ENCODE measurements around the gene XRCC5. TPM values are rescaled to one million over a fixed set of nuclear protein-coding genes. Genes with fewer than 3 reads are reported as not detected.
A peak's percentile ranks its signal among the peaks of the same experiment; 100 is the strongest.

Gene XRCC5
- total RNA-seq, 4 donors from 2014 or later = 61.2 to 320 (median 168) TPM

DNA sequence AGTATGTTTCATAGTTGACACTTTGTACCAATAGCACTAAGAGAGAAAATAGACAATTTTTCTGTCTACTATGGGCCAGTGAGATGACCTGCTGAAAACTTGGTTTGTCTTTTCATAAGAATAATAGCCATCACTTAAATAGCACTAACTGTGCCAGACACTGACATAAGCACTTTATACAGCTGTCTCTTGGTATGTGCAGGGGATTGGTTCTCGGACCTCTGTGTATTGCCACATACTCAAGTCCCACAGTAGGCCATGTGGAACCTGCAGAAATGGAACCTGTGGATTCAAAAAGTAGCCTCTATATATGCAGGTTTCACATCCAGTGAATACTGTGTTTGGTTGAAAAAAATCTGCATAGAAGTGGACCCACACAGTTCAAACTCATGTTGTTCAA, 126.7 kb downstream of the XRCC5 start:
- TF ChIP-seq POLR2A (IDR thresholded peaks at IDR 0.05) = no peak
- TF ChIP-seq, protein P1, sequence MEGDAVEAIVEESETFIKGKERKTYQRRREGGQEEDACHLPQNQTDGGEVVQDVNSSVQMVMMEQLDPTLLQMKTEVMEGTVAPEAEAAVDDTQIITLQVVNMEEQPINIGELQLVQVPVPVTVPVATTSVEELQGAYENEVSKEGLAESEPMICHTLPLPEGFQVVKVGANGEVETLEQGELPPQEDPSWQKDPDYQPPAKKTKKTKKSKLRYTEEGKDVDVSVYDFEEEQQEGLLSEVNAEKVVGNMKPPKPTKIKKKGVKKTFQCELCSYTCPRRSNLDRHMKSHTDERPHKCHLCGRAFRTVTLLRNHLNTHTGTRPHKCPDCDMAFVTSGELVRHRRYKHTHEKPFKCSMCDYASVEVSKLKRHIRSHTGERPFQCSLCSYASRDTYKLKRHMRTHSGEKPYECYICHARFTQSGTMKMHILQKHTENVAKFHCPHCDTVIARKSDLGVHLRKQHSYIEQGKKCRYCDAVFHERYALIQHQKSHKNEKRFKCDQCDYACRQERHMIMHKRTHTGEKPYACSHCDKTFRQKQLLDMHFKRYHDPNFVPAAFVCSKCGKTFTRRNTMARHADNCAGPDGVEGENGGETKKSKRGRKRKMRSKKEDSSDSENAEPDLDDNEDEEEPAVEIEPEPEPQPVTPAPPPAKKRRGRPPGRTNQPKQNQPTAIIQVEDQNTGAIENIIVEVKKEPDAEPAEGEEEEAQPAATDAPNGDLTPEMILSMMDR (IDR thresholded peaks at IDR 0.05) = no peak
- no peak overlapping the region for H3K27ac ChIP-seq
- H3K27me3 ChIP-seq = no peaks in the 10 kb centered on the region
- no peaks in the 10 kb centered on the region for H3K36me3 ChIP-seq
- intact Hi-C loops (cut with DNase I; ENCODE audit: low total_unique reads) = no loop called here
- H3K9me3 ChIP-seq = peaks cover 0 to 7% of the 10 kb centered on the region in 2 donors
- no peak for DNase-seq
- no peak overlapping the region for H3K4me3 ChIP-seq
- no peaks in the 10 kb centered on the region for H3K4me1 ChIP-seq

GRCh38 chr2:216236486-216236885, 127.3 kb downstream of the XRCC5 start:
- TF ChIP-seq, protein P1 (IDR thresholded peaks at IDR 0.05) = no peak
- no peak for TF ChIP-seq POLR2A (IDR thresholded peaks at IDR 0.05)

DNA sequence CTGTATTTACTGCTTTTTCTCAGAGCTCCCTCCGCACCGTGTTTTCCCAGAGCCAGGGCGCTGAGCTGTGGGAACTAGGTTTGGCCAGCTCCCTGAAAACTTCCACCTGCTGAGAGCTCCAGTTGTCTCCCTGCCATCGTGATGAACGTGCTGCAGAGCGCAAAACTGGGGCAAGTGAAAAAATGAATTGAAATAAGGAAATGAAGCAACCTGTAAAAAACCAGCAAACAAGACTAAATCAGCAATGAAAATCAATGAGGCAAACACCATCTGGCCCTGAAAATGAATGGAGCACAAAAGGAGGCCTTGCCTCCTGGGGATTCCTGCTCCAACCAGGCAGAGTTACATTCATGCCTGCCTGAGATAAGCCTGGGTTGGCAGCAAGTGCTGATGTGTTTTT, 133.2 kb downstream of the XRCC5 start:
- Histone ChIP-seq H3K27me3 (no peaks in the 10 kb centered on the region), H3K36me3 (no peaks in the 10 kb centered on the region), H3K4me1 (peaks cover 0 to 4% of the 10 kb centered on the region in 2 donors), H3K27ac (no peak overlapping the region), H3K4me3 (no peak overlapping the region), H3K9me3 (no peaks in the 10 kb centered on the region)
- TF ChIP-seq, protein P1 (IDR thresholded peaks at IDR 0.05) = no peak
- TF ChIP-seq POLR2A (IDR thresholded peaks at IDR 0.05) = no peak
- DNase-seq = peak in 1 of 2 donors; percentile 40
- intact Hi-C loops (cut with DNase I; ENCODE audit: low total_unique reads) = no loop called here

More at GRCh38 chr2:216236486-216236885, 127.3 kb downstream of the XRCC5 start:
- no peaks in the 10 kb centered on the region for H3K36me3 ChIP-seq
- H3K27me3 ChIP-seq = no peaks in the 10 kb centered on the region
- peaks cover 0 to 6% of the 10 kb centered on the region in 2 donors for H3K9me3 ChIP-seq
- H3K4me3 ChIP-seq = no peak overlapping the region
- H3K27ac ChIP-seq = no peak overlapping the region
- intact Hi-C loops (cut with DNase I; ENCODE audit: low total_unique reads) = no loop called here
- H3K4me1 ChIP-seq = no peaks in the 10 kb centered on the region
- no peak for DNase-seq

GRCh38 chr2:216243026-216243425, 133.9 kb downstream of the XRCC5 start:
- no peak for DNase-seq
- Histone ChIP-seq H3K4me3 (no peak overlapping the region), H3K9me3 (no peaks in the 10 kb centered on the region), H3K4me1 (peaks cover 0 to 4% of the 10 kb centered on the region in 2 donors), H3K27ac (no peak overlapping the region), H3K36me3 (no peaks in the 10 kb centered on the region), H3K27me3 (no peaks in the 10 kb centered on the region)
- TF ChIP-seq POLR2A (IDR thresholded peaks at IDR 0.05) = no peak
- TF ChIP-seq, protein P1 (IDR thresholded peaks at IDR 0.05) = no peak
- intact Hi-C loops (cut with DNase I; ENCODE audit: low total_unique reads) = no loop called here

DNA sequence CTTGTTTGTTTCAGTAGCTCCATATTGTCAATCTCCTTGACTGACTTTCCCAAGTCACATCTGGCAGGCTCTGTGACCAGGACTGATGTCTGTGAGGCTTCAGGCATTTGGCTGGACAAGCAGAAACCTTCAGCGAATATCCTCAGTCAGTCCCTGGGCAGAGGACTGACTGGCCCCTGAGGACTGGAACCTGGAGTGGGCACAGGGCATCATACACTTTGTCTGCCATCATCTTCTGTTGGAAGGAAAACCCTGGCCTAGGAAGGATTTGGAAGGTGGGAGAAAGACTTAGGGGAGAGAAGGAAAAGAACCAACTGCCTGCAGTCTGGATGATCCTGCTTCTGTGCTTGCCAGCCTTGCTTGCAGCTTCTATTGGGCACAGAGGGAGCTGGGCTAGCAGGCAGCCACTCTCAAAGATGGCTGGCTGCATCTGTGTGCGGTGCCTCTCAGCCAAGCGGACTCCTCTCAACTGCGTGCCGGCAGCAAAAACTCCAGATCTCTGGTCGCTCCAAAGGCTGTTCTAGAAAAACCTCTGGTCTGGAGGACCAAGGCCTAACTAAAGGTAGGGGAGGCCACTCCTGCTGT, 136.3 kb downstream of the XRCC5 start:
- DNase-seq = no peak
- peaks cover 0 to 4% of the 10 kb centered on the region in 2 donors for H3K4me1 ChIP-seq
- H3K4me3 ChIP-seq = no peak overlapping the region
- TF ChIP-seq, protein P1 (IDR thresholded peaks at IDR 0.05) = no peak
- TF ChIP-seq POLR2A (IDR thresholded peaks at IDR 0.05) = no peak
- intact Hi-C loops (cut with DNase I; ENCODE audit: low total_unique reads) = no loop called here
- H3K36me3 ChIP-seq = no peaks in the 10 kb centered on the region
- H3K9me3 ChIP-seq = peaks cover 0 to 6% of the 10 kb centered on the region in 2 donors
- H3K27ac ChIP-seq = no peak overlapping the region
- no peaks in the 10 kb centered on the region for H3K27me3 ChIP-seq
